ENCODE data around the gene CACNB2. TPM values are rescaled to one million over a fixed set of nuclear protein-coding genes. Genes with fewer than 3 reads are reported as not detected.

CACNB2 gene
- total RNA-seq, 4 donors from 2014 or later = 0.13 to 1.5 (median 0.18) TPM; not detected in 1

- Histone ChIP-seq H3K36me3 (no peaks in the 10 kb centered on the region), H3K4me3 (no peak overlapping the region), H3K27me3 (no peaks in the 10 kb centered on the region), H3K27ac (no peak overlapping the region), H3K9me3 (no peaks in the 10 kb centered on the region), H3K4me1 (no peaks in the 10 kb centered on the region)
- intact Hi-C loops (cut with DNase I; ENCODE audit: low total_unique reads) (no loop called here), in situ Hi-C loops (cut with MboI; ENCODE audit: low sequenced_read_pairs in 4 of 4) (no loop called here)
- ATAC-seq (no peak), DNase-seq (no peak)
- TF ChIP-seq POLR2A (IDR thresholded peaks at IDR 0.05) (no peak), CTCF (IDR thresholded peaks at IDR 0.05 in 4 of 5, conservative IDR thresholded peaks at IDR 0.05 in 1 of 5) (no peak)
These were observed 106.7 kb downstream of the CACNB2 start for GRCh38 chr10:18246967-18247366.

DNA sequence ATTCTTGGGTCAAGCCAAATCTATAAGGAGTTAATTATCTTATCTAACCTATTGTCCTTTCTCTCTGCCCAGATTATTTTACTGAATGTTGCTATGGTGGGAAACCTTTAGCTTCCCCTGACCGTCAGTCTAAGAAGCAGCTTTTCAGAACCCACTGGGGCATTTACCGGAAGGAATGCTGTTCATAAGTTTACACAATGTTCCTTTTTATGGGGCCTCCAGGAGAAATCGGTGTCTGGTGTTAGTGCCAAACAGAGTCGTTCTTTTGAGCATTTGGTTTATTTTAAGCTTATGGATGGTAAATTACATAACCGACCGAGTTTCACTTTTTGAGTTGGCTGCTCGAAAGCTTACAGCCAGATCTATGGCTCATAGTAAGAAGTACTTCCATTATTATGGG is 111.9 kb downstream of the CACNB2 start:
- ATAC-seq = no peak
- no peak for DNase-seq
- Histone ChIP-seq H3K27ac (no peak overlapping the region), H3K27me3 (no peaks in the 10 kb centered on the region), H3K4me3 (no peak overlapping the region), H3K36me3 (no peaks in the 10 kb centered on the region), H3K9me3 (no peaks in the 10 kb centered on the region), H3K4me1 (no peaks in the 10 kb centered on the region)
- no peak for TF ChIP-seq POLR2A (IDR thresholded peaks at IDR 0.05)
- no peak for TF ChIP-seq CTCF (IDR thresholded peaks at IDR 0.05 in 4 of 5, conservative IDR thresholded peaks at IDR 0.05 in 1 of 5)
- in situ Hi-C loops (cut with MboI; ENCODE audit: low sequenced_read_pairs in 4 of 4) (no loop called here), intact Hi-C loops (cut with DNase I; ENCODE audit: low total_unique reads) (no loop called here)

GRCh38 chr10:18254086-18254485 is 113.9 kb downstream of the CACNB2 start:
- Histone ChIP-seq H3K9me3 (no peaks in the 10 kb centered on the region), H3K27me3 (no peaks in the 10 kb centered on the region), H3K4me3 (no peak overlapping the region), H3K27ac (no peak overlapping the region), H3K4me1 (no peaks in the 10 kb centered on the region), H3K36me3 (no peaks in the 10 kb centered on the region)
- in situ Hi-C loops (cut with MboI; ENCODE audit: low sequenced_read_pairs in 4 of 4) (no loop called here), intact Hi-C loops (cut with DNase I; ENCODE audit: low total_unique reads) (no loop called here)
- no peak for TF ChIP-seq POLR2A (IDR thresholded peaks at IDR 0.05)
- TF ChIP-seq CTCF (IDR thresholded peaks at IDR 0.05 in 4 of 5, conservative IDR thresholded peaks at IDR 0.05 in 1 of 5) = no peak
- no peak for DNase-seq
- ATAC-seq = no peak

GRCh38 chr10:18254692-18255091 is 114.5 kb downstream of the CACNB2 start:
- in situ Hi-C loops (cut with MboI; ENCODE audit: low sequenced_read_pairs in 4 of 4) (no loop called here), intact Hi-C loops (cut with DNase I; ENCODE audit: low total_unique reads) (no loop called here)
- no peaks in the 10 kb centered on the region for H3K9me3 ChIP-seq
- no peaks in the 10 kb centered on the region for H3K27me3 ChIP-seq
- H3K4me1 ChIP-seq = no peaks in the 10 kb centered on the region
- DNase-seq = no peak
- H3K27ac ChIP-seq = no peak overlapping the region
- no peak for ATAC-seq
- no peaks in the 10 kb centered on the region for H3K36me3 ChIP-seq
- no peak overlapping the region for H3K4me3 ChIP-seq
- TF ChIP-seq POLR2A (IDR thresholded peaks at IDR 0.05) (no peak), CTCF (IDR thresholded peaks at IDR 0.05 in 4 of 5, conservative IDR thresholded peaks at IDR 0.05 in 1 of 5) (no peak)

DNA sequence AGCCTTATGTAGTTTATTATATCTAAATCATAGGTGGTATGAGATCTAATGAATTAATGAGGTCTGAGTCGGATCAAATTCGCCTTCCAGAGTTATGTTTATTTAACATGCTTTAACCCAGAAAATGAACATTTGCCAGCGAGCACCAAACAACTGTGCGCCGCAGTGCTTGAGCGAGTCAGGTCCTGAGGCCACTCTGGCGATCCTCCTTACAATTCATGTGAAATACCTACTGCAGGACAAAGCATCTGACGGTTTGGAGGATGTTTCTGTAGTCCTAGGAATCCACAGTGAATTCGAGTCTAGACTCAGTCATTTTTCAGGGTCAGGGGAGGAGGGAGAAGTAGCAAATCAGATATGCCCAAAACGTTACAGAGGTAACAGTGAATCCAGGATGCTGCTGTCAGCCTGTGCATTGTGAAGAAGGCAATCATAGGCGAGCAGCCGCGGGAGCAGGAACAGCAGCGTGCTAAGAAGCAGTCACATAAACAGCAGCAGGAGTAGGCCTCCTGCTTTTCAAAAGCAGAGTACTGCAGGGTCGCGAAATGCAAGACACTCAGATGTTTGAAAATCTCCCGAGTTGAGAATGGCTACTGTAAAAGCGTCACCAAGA is 120.2 kb downstream of the CACNB2 start:
- no peak for ATAC-seq
- H3K4me1 ChIP-seq = no peaks in the 10 kb centered on the region
- no peak overlapping the region for H3K27ac ChIP-seq

More for the DNA sequence above, 120.2 kb downstream of the CACNB2 start:
- DNase-seq = no peak
- no peak overlapping the region for H3K4me3 ChIP-seq
- H3K27me3 ChIP-seq = no peaks in the 10 kb centered on the region
- H3K36me3 ChIP-seq = no peaks in the 10 kb centered on the region
- no peaks in the 10 kb centered on the region for H3K9me3 ChIP-seq
- no peak for TF ChIP-seq POLR2A (IDR thresholded peaks at IDR 0.05)
- TF ChIP-seq CTCF (IDR thresholded peaks at IDR 0.05 in 4 of 5, conservative IDR thresholded peaks at IDR 0.05 in 1 of 5) = no peak
- in situ Hi-C loops (cut with MboI; ENCODE audit: low sequenced_read_pairs in 4 of 4) (no loop called here), intact Hi-C loops (cut with DNase I; ENCODE audit: low total_unique reads) (no loop called here)

Data from gastrocnemius medialis (tissue), 4 donors.